Glutamatergic neuron (in vitro differentiated cells): Measurements from ENCODE around the gene CCDC110. TPM values are rescaled to one million over a fixed set of nuclear protein-coding genes. Genes with fewer than 3 reads are reported as not detected.

ENCODE experiments used
- DNase-seq: peaks from one replicate; pipeline ENCODE4 v3.0.0; 2022
- H3K27ac Mint-ChIP-seq: one replicate; pipeline ENCODE4 v1.8.0; 2020; ENCODE audit warnings: mild to moderate bottlenecking, mixed read lengths, inconsistent platforms; ENCODE audit not compliant: unreplicated experiment
- H3K27me3 Mint-ChIP-seq: one replicate; pipeline ENCODE4 v1.8.0; 2020; ENCODE audit warnings: mild to moderate bottlenecking, moderate library complexity, mixed read lengths, inconsistent platforms; ENCODE audit not compliant: unreplicated experiment
- H3K36me3 Mint-ChIP-seq: one replicate; pipeline ENCODE4 v1.8.0; 2020; ENCODE audit warnings: mild to moderate bottlenecking, mixed read lengths, inconsistent platforms; ENCODE audit not compliant: unreplicated experiment
- H3K4me1 Mint-ChIP-seq: one replicate; pipeline ENCODE4 v1.8.0; 2020; ENCODE audit warnings: mild to moderate bottlenecking, low read depth, mixed read lengths, inconsistent platforms; ENCODE audit not compliant: unreplicated experiment
- H3K4me3 Mint-ChIP-seq: one replicate; pipeline ENCODE4 v1.8.0; 2020; ENCODE audit warnings: mild to moderate bottlenecking, mixed read lengths, inconsistent platforms; ENCODE audit not compliant: unreplicated experiment
- H3K9me3 Mint-ChIP-seq: one replicate; pipeline ENCODE4 v1.8.0; 2020; ENCODE audit warnings: mild to moderate bottlenecking, moderate library complexity, mixed read lengths, inconsistent platforms; ENCODE audit not compliant: unreplicated experiment
- total RNA-seq: library from RNA; stranded (reverse); fragmentation: NEBNext Ultra II Directional; extraction: Animal tissue kit (Norgen Biotek cat#: 25700); gene quantifications from one replicate; pipeline ENCODE4 v1.2.1, GENCODE V29; 2021; ENCODE audit not compliant: unreplicated experiment
- TF ChIP-seq, protein P1 (sequence below): fragments of 200-600 bp; sonication (generic); IDR thresholded peaks from one replicate; pipeline ENCODE4 v1.5.0; 2021; ENCODE audit not compliant: partially characterized antibody, unreplicated experiment

CCDC110 gene
- total RNA-seq, 1 donor from 2014 or later, result 1.3 TPM

DNA sequence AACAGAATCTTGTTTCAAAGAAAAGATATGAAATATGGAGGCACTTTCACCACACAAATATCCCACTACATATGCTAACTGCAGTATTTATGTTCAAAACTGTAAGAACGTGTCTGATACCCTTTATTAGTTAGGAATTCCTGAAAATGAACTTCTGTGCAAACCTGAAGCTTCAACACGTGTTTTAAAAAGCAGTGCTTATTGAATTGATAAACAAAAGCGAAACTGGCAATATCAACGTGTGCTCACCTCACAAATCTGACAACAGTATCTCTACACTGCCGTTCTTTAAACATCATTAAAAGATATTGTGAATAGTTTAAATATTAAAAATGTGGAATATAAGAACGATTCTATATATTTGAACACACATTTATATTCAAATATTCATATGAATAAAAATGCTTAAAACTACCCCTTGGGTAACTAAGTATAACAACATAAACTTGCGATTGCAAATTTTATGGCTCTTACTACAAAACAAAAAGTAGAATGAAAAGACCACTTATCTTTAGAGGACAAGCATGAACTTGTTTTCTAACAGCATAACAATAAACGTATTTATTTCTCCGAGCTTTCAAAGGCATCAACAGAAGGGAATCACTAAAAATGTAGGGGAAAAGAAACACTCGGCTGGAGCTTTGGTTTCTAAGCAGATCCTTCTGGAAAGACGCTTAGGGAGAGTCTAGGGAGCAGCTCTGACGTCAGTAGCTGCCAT, 76.1 kb downstream of the CCDC110 start, which contains the start of gene LRP2BP:
LRP2BP (minus strand) TSS at position 687 of the 718 bp plus-strand sequence. CDS start 17,738 bp downstream, outside the sequence.
- H3K4me3 Mint-ChIP-seq, result peak within 1 kb of the TSS; percentile 88
- peaks cover 8% of the 10 kb centered on the region for H3K4me1 Mint-ChIP-seq
- TF ChIP-seq, protein P1, sequence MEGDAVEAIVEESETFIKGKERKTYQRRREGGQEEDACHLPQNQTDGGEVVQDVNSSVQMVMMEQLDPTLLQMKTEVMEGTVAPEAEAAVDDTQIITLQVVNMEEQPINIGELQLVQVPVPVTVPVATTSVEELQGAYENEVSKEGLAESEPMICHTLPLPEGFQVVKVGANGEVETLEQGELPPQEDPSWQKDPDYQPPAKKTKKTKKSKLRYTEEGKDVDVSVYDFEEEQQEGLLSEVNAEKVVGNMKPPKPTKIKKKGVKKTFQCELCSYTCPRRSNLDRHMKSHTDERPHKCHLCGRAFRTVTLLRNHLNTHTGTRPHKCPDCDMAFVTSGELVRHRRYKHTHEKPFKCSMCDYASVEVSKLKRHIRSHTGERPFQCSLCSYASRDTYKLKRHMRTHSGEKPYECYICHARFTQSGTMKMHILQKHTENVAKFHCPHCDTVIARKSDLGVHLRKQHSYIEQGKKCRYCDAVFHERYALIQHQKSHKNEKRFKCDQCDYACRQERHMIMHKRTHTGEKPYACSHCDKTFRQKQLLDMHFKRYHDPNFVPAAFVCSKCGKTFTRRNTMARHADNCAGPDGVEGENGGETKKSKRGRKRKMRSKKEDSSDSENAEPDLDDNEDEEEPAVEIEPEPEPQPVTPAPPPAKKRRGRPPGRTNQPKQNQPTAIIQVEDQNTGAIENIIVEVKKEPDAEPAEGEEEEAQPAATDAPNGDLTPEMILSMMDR, result no peak
- peaks cover 7% of the 10 kb centered on the region for H3K9me3 Mint-ChIP-seq
- no peak for DNase-seq
- H3K27ac Mint-ChIP-seq, result peak within 1 kb of the TSS; percentile 85
- no peaks in the 10 kb centered on the region for H3K36me3 Mint-ChIP-seq
- peaks cover 9% of the 10 kb centered on the region for H3K27me3 Mint-ChIP-seq

Other genes with a start within 250 kb of the CCDC110 start
- 1.1 TPM for gene LRP2BP, start 75.8 kb downstream of the CCDC110 start, total RNA-seq
- 4.6 TPM for gene ANKRD37, start 74.9 kb downstream of the CCDC110 start, total RNA-seq
- gene UFSP2, start 45.8 kb downstream of the CCDC110 start, total RNA-seq, result 38.0 TPM
- gene PDLIM3, start 63.8 kb upstream of the CCDC110 start, total RNA-seq, result 262 TPM